Natural killer cell (primary cell): ENCODE results near the gene SLC9B2. TPM values are rescaled to one million over a fixed set of nuclear protein-coding genes. Genes with fewer than 3 reads are reported as not detected.

Experiments
- ATAC-seq, 3 donors: fragments of 150-1000 bp in 2 of 3; fragments of 200-7000 bp in 1 of 3; cut with Tn5 transposase; 1 replicate in 1 of 3; 2 replicates in 2 of 3; pipeline ENCODE4 v1.10.0; 2021; ENCODE audit warnings: mild to moderate bottlenecking in 2 of 3, moderate library complexity in 2 of 3
- DNase-seq, 2 donors: peaks; one replicate each; pipeline versions ENCODE4 v3.0.0 to v3.0.0-alpha.2; 2013 to 2021; ENCODE audit warnings: mixed read lengths in 1 of 2
- H3K27ac ChIP-seq: one replicate; pipeline ENCODE4 v1.5.1; 2013; ENCODE audit warnings: mild to moderate bottlenecking, low read length
- H3K27me3 ChIP-seq: one replicate; pipeline ENCODE4 v1.6.1; 2013; ENCODE audit warnings: low read length; ENCODE audit not compliant: control insufficient read depth, insufficient read depth
- H3K36me3 ChIP-seq: one replicate; pipeline ENCODE4 v1.6.1; 2013; ENCODE audit warnings: low read length; ENCODE audit not compliant: control insufficient read depth, insufficient read depth
- H3K4me1 ChIP-seq: one replicate; pipeline ENCODE4 v1.6.1; 2013; ENCODE audit warnings: low read length; ENCODE audit not compliant: control insufficient read depth, insufficient read depth
- H3K4me3 ChIP-seq: one replicate; pipeline ENCODE4 v1.5.1; 2013; ENCODE audit warnings: low read length
- H3K9me3 ChIP-seq: one replicate; pipeline ENCODE4 v1.6.1; 2013; ENCODE audit warnings: low read length; ENCODE audit not compliant: control insufficient read depth, insufficient read depth
- H3K27ac Mint-ChIP-seq, 2 donors: one replicate each; pipeline ENCODE4 v1.8.0; 2022; ENCODE audit warnings: mild to moderate bottlenecking in 2 of 2, mixed read lengths in 2 of 2, moderate library complexity in 1 of 2
- H3K27me3 Mint-ChIP-seq, 2 donors: one replicate each; pipeline ENCODE4 v1.8.0; 2022; ENCODE audit warnings: low read depth in 2 of 2, mixed read lengths in 2 of 2
- H3K36me3 Mint-ChIP-seq: one replicate; pipeline ENCODE4 v1.8.0; 2022; ENCODE audit warnings: mixed read lengths
- H3K4me1 Mint-ChIP-seq, 2 donors: one replicate each; pipeline ENCODE4 v1.8.0; 2022; ENCODE audit warnings: mixed read lengths in 2 of 2
- H3K4me3 Mint-ChIP-seq: one replicate; pipeline ENCODE4 v1.8.0; 2022; ENCODE audit warnings: mild to moderate bottlenecking, moderate library complexity, mixed read lengths
- H3K9me3 Mint-ChIP-seq, 2 donors: one replicate each; pipeline ENCODE4 v1.8.0; 2022; ENCODE audit warnings: mixed read lengths in 2 of 2
- CTCF ChIP-seq: fragments of 200-600 bp; IDR thresholded peaks from one replicate; pipeline ENCODE4 v1.8.0; 2022; ENCODE audit warnings: antibody characterized with exemption
- WGBS: methylation state at CpG from one replicate; pipeline ENCODE4 v1.1.7; 2013; ENCODE audit warnings: missing lambda C conversion rate; ENCODE audit not compliant: insufficient coverage; 5-methylcytosine and 5-hydroxymethylcytosine counted together
- intact Hi-C: fragments of 100-400 bp; cut with micrococcal nuclease; formaldehyde crosslinking; loops from one replicate; pipeline ENCODE4 v1.14.2; 2022
- total RNA-seq, 4 donors: library from RNA; stranded (reverse); fragments of 120-200 nt in 1 of 4; gene quantifications; one replicate each; pipeline versions ENCODE4 v1.2.3 to v1.2.4, GENCODE V29; 2013 to 2022

SLC9B2 gene
- total RNA-seq, 3 donors from 2014 or later (not counting 1 experiment from before 2014, with no cell fraction given) = 13.5 to 22.4 (median 17.9) TPM

GRCh38 chr4:103118166-103118565 is 41.6 kb upstream of the SLC9B2 start:
- no peaks in the 10 kb centered on the region for H3K36me3 Mint-ChIP-seq
- no peak overlapping the region for H3K27ac Mint-ChIP-seq
- no peaks in the 10 kb centered on the region for H3K9me3 Mint-ChIP-seq
- no peaks in the 10 kb centered on the region for H3K36me3 ChIP-seq
- no peaks in the 10 kb centered on the region for H3K4me1 Mint-ChIP-seq
- H3K27me3 Mint-ChIP-seq = no peaks in the 10 kb centered on the region
- no peak for ATAC-seq
- no peak overlapping the region for H3K27ac ChIP-seq
- H3K4me3 ChIP-seq = no peak overlapping the region
- intact Hi-C loops = no loop called here
- TF ChIP-seq CTCF = no peak
- no peak overlapping the region for H3K4me3 Mint-ChIP-seq
- no peaks in the 10 kb centered on the region for H3K9me3 ChIP-seq
- DNase-seq = no peak
- no peaks in the 10 kb centered on the region for H3K4me1 ChIP-seq
- H3K27me3 ChIP-seq = no peaks in the 10 kb centered on the region
- WGBS = 100% methylated on average over 1 of the region's 1 CpG

GRCh38 chr4:103111598-103111997 is 35.0 kb upstream of the SLC9B2 start:
- Mint-ChIP-seq H3K4me3 (no peak overlapping the region), H3K4me1 (no peaks in the 10 kb centered on the region), H3K27me3 (no peaks in the 10 kb centered on the region), H3K27ac (no peak overlapping the region), H3K9me3 (no peaks in the 10 kb centered on the region), H3K36me3 (no peaks in the 10 kb centered on the region)
- Histone ChIP-seq H3K27ac (no peak overlapping the region), H3K9me3 (no peaks in the 10 kb centered on the region), H3K4me1 (no peaks in the 10 kb centered on the region), H3K36me3 (no peaks in the 10 kb centered on the region), H3K27me3 (no peaks in the 10 kb centered on the region), H3K4me3 (no peak overlapping the region)
- intact Hi-C loops = no loop called here
- DNase-seq (no peak), ATAC-seq (no peak)
- no peak for TF ChIP-seq CTCF
- no CpG with 5 or more reads among the region's 4 CpGs for whole genome bisulfite sequencing

- no peaks in the 10 kb centered on the region for H3K4me1 Mint-ChIP-seq
- H3K36me3 ChIP-seq = no peaks in the 10 kb centered on the region
- whole genome bisulfite sequencing = 99% methylated on average over 4 of the region's 4 CpGs
- no peaks in the 10 kb centered on the region for H3K9me3 ChIP-seq
- no peak overlapping the region for H3K4me3 ChIP-seq
- H3K27me3 ChIP-seq = no peaks in the 10 kb centered on the region
- H3K27me3 Mint-ChIP-seq = no peaks in the 10 kb centered on the region
- no peak overlapping the region for H3K4me3 Mint-ChIP-seq
- no peaks in the 10 kb centered on the region for H3K9me3 Mint-ChIP-seq
- intact Hi-C loops = no loop called here
- H3K27ac ChIP-seq = no peak overlapping the region
- ATAC-seq (no peak), DNase-seq (no peak)
- H3K27ac Mint-ChIP-seq = no peak overlapping the region
- TF ChIP-seq CTCF = no peak
- no peaks in the 10 kb centered on the region for H3K36me3 Mint-ChIP-seq
- H3K4me1 ChIP-seq = no peaks in the 10 kb centered on the region
Observed at GRCh38 chr4:103108542-103108941, 32.0 kb upstream of the SLC9B2 start.

- Mint-ChIP-seq H3K36me3 (no peaks in the 10 kb centered on the region), H3K4me1 (no peaks in the 10 kb centered on the region), H3K27ac (no peak overlapping the region), H3K4me3 (no peak overlapping the region), H3K27me3 (no peaks in the 10 kb centered on the region), H3K9me3 (no peaks in the 10 kb centered on the region)
- ATAC-seq (no peak), DNase-seq (no peak)
- Histone ChIP-seq H3K9me3 (no peaks in the 10 kb centered on the region), H3K4me3 (no peak overlapping the region), H3K27ac (no peak overlapping the region), H3K36me3 (no peaks in the 10 kb centered on the region), H3K27me3 (no peaks in the 10 kb centered on the region), H3K4me1 (no peaks in the 10 kb centered on the region)
- no peak for TF ChIP-seq CTCF
- intact Hi-C loops = no loop called here
- 100% methylated on average over 1 of the region's 2 CpGs for WGBS
Observed at GRCh38 chr4:103105558-103106356, 29.2 kb upstream of the SLC9B2 start.
